HG03439 (cell line): Measurements from ENCODE around the gene ACAD8.
A peak's percentile ranks its signal among the peaks of the same experiment; 100 is the strongest.

Source experiments
- ATAC-seq: cut with Tn5 transposase; IDR thresholded peaks from one replicate; pipeline ENCODE4 v1.9.1; 2021; ENCODE audit warnings: mild to moderate bottlenecking, moderate library complexity; ENCODE audit not compliant: unreplicated experiment

ACAD8 gene

GRCh38 chr11:134253188-134253993 is at the start of gene ACAD8, which contains the start of gene THYN1:
ACAD8 (plus strand) TSS chr11:134253568; CDS start chr11:134253601, 33 bp downstream.
THYN1 (minus strand) TSS chr11:134253352; CDS start chr11:134252882, 470 bp downstream.
- ATAC-seq, result peak; percentile 99

DNA sequence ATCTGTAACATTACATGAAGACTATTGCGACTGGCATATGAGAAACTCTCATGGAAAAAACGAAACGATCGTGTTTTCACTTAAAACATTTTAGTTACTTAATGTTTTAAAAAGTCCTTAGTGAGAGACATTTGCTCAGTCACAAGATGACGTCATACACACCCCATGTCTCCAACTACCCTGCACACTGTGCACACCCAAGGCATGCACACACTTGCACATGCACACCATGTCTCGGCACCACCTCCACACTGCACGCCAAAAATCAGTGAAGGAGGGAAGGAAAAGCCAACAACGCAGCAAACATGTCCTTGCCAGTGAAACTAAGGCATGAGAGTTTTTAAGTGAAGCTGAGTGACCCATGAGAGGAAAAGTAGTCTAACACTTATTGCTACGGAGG is 47.6 kb upstream of the ACAD8 start:
- ATAC-seq, result no peak

DNA sequence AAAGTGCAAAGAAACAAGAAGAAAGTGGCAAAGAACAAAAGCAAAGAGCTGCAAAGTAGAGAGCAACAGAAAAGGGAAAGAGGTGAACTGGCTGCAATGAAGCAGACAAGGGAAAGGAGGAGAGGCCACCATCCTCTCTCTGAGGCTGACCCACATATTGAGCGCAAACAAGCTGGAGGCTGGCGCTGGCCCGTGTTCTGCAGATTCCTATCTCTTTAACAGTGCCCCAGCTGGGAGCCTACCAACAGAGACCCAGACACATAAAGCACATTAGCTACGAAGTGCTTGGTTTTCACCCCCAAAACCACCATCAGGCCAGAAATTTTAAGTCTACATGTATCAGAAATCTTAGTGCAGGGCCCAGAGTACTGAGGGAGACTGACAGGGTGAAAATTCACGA is 47.2 kb upstream of the ACAD8 start:
- no peak for ATAC-seq

DNA sequence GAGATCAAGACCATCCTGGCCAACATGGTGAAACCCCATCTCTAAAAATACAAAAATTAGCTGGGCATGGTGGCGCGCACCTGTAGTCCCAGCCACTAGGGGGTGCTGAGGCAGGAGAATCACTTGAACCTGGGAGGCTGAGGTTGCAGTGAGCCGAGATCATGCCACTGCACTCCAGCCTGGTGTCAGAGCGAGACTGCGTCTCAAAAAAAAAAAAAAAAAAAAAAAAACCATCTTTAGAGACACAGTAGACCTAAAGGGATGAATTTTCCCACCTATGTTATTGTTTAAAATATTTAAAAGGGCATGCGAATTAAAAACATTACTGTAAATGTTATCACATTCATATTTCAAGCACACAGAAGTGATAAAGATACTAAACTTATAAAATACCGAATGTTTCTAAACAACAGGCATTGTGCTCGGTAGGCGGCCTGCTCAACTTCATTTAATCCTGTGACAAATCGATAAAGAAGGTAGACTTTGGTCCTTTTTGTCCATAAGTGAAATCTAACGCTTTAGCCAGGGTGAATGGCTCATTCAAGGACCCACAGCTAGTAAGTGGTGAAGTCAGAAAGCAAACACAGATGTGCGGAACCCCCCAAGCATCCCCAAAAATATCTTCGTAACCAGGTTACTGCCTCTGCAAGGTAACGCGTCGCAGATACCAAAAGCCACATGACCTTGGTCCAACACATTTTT is 45.7 kb upstream of the ACAD8 start:
- ATAC-seq, result no peak

- ATAC-seq, result no peak
Measured at GRCh38 chr11:134215836-134216235, 37.5 kb upstream of the ACAD8 start.

- ATAC-seq, result no peak
Measured at GRCh38 chr11:134216816-134217215, 36.6 kb upstream of the ACAD8 start.

DNA sequence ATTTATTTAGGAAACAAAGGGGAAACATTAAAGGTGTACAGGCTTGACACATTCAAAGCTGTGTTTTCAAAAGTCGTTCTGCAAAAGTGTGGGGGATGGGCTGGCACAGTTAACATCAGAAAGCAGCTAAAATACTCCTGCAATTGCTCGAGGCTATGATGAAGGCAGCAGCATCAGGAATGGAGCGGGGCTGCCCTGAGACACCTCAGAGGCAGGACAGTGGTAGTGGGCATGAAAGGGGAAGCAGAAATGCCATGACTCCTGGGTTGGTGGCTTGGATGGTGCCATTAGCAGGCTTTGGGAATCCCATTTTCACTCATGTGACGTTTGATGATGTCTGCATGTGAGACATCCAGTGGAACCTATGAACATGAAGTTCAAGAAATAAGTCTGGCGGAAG is 30.2 kb upstream of the ACAD8 start:
- no peak for ATAC-seq

- peak; percentile 83 for ATAC-seq
Measured at GRCh38 chr11:134223836-134224709, 29.3 kb upstream of the ACAD8 start, which contains the start of the genes NCAPD3 and VPS26B. NCAPD3 (minus strand) TSS chr11:134223967; CDS start chr11:134223926, 41 bp downstream. VPS26B (plus strand) TSS chr11:134224671; CDS start chr11:134225123, 452 bp downstream.

DNA sequence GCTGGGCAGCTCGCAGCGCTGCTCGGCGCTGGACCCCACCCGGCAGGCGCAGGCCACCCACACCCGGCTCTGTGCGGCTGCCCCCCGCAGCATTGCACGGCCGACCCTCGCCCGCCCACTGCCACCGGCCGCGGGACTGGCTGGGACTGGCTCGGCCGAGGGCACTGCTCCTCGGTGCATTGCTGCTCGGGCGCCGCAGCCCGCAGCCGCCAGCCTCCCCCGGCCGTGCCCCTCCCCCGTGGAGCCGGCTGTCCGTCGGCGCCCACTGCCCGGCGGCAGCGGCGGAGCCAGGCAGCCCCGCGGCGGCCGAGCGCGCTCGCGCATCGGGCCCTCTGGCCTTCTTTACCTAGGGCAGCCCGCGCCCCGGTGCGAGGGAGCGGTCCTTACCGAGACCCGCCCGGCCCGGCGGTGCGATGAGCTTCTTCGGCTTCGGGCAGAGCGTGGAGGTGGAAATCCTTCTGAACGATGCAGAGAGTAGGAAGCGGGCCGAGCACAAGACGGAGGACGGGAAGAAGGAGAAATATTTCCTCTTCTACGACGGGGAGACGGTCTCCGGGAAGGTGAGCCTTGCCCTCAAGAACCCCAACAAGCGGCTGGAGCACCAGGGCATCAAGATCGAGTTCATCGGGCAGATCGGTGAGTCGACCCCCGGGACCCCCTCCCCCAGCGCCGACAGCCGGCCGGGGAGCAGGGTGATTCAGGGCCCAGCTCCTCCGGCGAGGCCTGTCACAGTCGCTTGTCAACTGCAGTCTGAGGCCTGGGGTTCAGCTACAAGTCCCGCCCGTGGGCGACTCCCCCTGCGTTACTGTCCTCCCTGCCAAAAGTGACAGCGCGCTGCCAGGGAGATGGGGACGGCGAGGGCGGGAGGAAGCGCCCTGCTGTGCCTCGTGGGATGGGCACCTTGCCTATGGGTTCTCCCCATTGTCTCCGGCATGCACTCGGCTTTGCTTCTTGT is 28.4 kb upstream of the ACAD8 start:
- ATAC-seq, result peak; percentile 30

- no peak for ATAC-seq
Measured at GRCh38 chr11:134226806-134227325, 26.5 kb upstream of the ACAD8 start.

GRCh38 chr11:134228625-134229024 is 24.7 kb upstream of the ACAD8 start:
- ATAC-seq, result peak; percentile 43

- ATAC-seq, result no peak
Measured at GRCh38 chr11:134229126-134229790, 24.1 kb upstream of the ACAD8 start.

DNA sequence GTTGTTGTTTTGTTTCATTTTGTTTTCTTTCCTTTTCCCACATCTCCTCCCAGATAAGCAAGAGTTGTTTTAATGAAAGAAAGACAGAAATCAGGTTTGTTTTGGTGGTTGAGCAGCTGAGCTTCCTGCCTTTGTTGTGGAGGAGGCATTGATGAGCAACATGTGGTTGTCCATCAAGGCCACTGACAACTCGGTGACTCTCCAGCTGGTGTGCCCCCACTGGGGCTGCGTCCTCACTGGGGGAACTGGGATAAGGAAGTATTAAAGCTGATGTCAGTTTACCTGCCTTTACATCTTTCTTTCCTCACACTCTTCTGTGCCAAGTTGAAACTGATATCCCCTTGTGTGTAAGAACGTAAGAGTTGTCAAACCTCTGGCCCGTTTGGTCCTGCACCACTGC is 23.0 kb upstream of the ACAD8 start:
- no peak for ATAC-seq

- ATAC-seq, result no peak
Measured at GRCh38 chr11:134231958-134232659, 21.3 kb upstream of the ACAD8 start.

GRCh38 chr11:134233729-134234179 is 19.6 kb upstream of the ACAD8 start:
- no peak for ATAC-seq

DNA sequence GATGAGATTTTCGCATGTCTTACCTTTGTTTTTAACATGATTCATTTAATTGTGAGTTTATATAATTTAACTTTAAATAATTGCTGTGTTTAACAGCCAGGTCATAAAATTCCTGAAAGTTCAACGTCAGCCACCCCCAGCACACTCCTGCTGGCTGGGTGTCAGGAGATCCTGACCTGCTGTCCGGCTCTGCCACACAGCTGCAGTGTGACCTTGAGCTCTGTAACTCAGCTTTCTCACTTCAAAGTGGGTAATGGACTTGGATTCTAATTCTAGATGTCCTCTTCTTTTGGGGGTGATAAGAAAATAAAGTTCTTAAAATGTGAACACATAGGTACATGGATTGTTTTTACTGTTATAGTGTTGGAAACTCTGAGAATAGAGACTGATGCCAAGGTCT is 18.0 kb upstream of the ACAD8 start:
- no peak for ATAC-seq

DNA sequence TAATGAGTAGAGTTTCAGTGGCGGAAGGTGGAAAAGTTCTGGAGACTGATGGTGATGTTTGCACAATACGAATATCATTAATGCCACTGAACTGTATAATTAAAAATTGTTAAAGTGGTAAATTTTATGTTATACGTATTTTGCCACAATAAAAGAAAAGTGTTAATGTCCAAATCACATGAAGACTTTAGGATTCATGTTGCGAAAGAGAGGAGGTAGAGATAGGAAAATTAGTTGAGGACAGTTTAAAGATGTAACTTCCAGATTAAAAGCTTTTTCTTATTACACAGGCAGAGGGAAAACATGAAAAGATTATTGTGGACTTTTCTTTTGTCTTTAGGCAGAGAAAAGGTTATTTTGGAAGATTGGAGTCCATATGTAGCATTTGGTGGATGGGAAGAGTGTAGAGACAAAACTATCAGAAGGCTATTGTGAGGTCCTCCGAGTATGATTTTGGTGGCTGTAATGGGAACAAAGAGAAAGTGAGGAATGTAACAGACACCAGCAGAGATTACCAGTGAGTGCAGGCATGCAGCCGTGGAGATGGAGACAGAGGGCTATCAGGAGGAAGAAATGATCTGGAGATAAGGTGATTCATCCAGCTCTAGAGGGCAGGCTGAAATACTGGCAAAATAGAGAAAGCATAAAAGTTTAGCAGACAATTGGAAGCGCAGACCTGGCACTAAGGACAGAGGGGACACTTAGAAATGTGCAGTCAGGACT is 16.4 kb upstream of the ACAD8 start:
- ATAC-seq, result no peak

DNA sequence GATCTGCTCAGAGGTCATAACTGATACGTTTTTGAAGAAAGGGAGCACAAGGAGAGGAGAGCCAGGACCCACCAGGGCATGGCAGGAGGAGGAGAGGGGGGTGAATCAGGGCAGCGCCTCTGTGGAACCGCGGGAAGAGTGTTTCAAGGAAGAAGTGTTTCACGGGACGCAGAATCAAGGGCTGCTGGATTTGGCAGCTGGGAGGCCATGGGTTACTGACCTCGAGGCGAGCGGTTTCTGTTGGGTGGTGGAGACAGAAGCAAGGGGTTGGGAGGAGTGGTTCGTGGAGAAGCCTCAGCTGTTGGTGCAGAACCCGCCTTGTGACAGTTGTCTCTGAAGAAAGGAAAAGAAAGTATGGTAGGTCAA is 15.8 kb upstream of the ACAD8 start:
- no peak for ATAC-seq
